RWPE2 (cell line): Measurements from ENCODE around the gene CHST6.
"Not testable (repeated sequence)": the region's sequence is repeated elsewhere in the genome, so short reads cannot be mapped to it uniquely, and the experiment has no call there.

Experiments used
- ATAC-seq: fragments of 200-7000 bp; cut with Tn5 transposase; 3 replicates; pipeline ENCODE4 v1.9.1; 2021; ENCODE audit warnings: low read depth
- DNase-seq: peaks from one replicate; pipeline ENCODE4 v3.0.0-alpha.2; 2020; ENCODE audit warnings: low spot score
- H3K27ac ChIP-seq: fragments of 450-650 bp; 2 replicates; pipeline ENCODE4 v1.5.1; 2017; ENCODE audit warnings: mild to moderate bottlenecking; ENCODE audit not compliant: poor library complexity, severe bottlenecking
- H3K27me3 ChIP-seq: fragments of 250-450 bp; sonication (Bioruptor Pico); 2 replicates; pipeline ENCODE4 v1.5.1; 2021; ENCODE audit warnings: mild to moderate bottlenecking, moderate library complexity; ENCODE audit not compliant: insufficient read depth, poor library complexity, severe bottlenecking
- H3K36me3 ChIP-seq: fragments of 250-450 bp; sonication (Bioruptor Pico); 2 replicates; pipeline ENCODE4 v1.5.1; 2020; ENCODE audit warnings: low read depth, mild to moderate bottlenecking, moderate library complexity
- H3K4me1 ChIP-seq: fragments of 250-450 bp; sonication (Bioruptor Pico); 2 replicates; pipeline ENCODE4 v1.5.1; 2021; ENCODE audit warnings: mild to moderate bottlenecking, moderate library complexity; ENCODE audit not compliant: insufficient read depth, poor library complexity, severe bottlenecking
- H3K4me3 ChIP-seq: fragments of 250-450 bp; sonication (Bioruptor Pico); 2 replicates; pipeline ENCODE4 v1.5.1; 2021; ENCODE audit warnings: mild to moderate bottlenecking, moderate library complexity; ENCODE audit not compliant: severe bottlenecking
- H3K9me3 ChIP-seq: fragments of 250-450 bp; sonication (Bioruptor Pico); 2 replicates; pipeline ENCODE4 v1.5.1; 2021; ENCODE audit warnings: mild to moderate bottlenecking, moderate library complexity; ENCODE audit not compliant: severe bottlenecking
- TF ChIP-seq, protein P1 (sequence below): fragments of 450-650 bp; IDR thresholded peaks from one replicate; pipeline ENCODE4 v1.5.1; 2017; ENCODE audit warnings: mild to moderate bottlenecking, moderate library complexity; ENCODE audit not compliant: poor library complexity, severe bottlenecking

CHST6 gene

DNA sequence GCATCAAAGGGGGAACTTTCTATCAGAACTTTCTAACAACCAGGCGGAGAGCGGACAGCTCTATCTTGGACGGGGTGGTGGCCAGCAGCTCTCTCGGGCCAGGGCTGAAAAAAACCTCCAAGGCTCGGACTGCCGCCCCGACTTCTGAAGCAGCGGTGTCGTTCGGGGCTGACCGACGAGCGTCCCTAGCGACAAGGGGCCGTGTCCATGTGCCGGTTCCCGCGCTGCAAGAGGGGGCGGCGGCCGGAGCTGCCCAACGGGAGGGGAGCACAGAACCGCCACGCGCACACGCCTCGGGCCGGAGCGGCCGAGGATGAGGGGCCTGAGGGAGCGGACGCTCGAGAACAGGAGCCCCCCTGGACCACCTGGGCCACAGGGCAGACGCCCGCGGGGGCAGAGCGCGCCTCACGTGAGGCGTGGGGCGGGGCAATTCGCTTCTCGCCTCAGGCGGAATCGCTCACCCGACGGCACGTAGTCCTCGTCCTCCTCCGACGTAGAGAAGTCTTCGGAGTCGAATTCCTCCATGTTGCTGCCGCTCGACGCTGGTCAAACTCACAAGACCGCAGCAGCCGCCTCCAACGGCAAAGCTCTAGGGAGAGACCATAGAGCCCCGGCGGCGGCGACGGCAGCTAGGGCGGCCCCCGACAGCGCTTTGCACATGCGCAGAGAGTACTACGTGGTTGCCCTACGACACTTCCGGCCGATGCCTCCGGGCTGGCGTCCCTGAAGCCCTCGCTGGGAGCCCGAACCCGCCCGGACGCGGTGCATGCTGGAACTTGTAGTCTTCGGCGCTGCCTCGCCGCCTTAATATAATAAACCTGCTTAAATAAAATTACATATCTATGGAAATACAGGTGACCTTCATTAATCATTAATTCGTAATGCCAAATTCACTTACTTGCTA lies 62.2 kb downstream of the CHST6 start, which contains the start of gene CFDP1:
Gene CFDP1 (minus strand): TSS at position 676 of the 904 bp plus-strand sequence. CDS start 151 bp downstream, at position 525.
- Histone ChIP-seq H3K4me1 (no peaks in the 10 kb centered on the region), H3K27me3 (no peaks in the 10 kb centered on the region), H3K27ac (peak within 1 kb of the TSS; percentile 68), H3K9me3 (no peaks in the 10 kb centered on the region), H3K4me3 (peak within 1 kb of the TSS; percentile 70), H3K36me3 (peaks cover 4% of the 10 kb centered on the region)
- TF ChIP-seq, protein P1, sequence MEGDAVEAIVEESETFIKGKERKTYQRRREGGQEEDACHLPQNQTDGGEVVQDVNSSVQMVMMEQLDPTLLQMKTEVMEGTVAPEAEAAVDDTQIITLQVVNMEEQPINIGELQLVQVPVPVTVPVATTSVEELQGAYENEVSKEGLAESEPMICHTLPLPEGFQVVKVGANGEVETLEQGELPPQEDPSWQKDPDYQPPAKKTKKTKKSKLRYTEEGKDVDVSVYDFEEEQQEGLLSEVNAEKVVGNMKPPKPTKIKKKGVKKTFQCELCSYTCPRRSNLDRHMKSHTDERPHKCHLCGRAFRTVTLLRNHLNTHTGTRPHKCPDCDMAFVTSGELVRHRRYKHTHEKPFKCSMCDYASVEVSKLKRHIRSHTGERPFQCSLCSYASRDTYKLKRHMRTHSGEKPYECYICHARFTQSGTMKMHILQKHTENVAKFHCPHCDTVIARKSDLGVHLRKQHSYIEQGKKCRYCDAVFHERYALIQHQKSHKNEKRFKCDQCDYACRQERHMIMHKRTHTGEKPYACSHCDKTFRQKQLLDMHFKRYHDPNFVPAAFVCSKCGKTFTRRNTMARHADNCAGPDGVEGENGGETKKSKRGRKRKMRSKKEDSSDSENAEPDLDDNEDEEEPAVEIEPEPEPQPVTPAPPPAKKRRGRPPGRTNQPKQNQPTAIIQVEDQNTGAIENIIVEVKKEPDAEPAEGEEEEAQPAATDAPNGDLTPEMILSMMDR = no peak
- DNase-seq = peak; percentile 97
- ATAC-seq = peak; percentile 89

DNA sequence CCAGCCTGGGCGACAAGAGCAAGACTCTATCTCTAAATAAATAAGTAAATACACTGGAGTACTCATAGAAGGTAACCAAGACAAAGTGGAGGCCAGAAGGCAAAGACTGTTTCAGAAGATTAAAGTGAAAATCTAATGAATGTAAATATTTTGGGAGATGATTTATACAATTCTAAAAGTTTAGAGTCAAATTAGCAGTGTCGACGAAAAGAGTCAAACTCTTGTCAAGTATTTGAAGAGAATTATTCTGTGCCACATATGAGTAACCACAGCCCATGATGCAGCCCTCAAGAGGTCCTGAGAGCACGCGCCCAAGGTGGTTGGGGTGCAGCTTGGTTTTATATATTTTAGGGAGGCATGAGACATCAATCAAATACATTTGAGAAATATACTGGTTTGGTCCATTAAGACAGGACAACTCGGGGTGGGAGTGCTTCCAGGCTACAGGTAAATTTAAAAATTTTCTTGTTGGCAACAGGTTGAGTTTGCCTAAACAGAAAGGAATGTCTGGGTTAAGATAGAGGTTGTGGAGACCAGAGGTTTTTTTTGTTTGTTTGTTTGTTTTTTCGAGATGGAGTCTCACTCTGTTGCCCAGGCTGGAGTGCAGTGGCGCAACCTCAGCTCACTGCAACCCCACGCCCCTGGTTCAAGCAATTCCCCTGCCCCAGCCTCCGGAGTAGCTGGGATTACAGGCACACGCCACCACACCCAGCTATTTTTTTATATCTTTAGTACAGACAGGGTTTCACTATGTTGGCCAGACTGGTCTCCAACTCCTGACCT lies 65.4 kb downstream of the CHST6 start:
- no peaks in the 10 kb centered on the region for H3K27me3 ChIP-seq
- TF ChIP-seq, protein P1 = no peak

DNA sequence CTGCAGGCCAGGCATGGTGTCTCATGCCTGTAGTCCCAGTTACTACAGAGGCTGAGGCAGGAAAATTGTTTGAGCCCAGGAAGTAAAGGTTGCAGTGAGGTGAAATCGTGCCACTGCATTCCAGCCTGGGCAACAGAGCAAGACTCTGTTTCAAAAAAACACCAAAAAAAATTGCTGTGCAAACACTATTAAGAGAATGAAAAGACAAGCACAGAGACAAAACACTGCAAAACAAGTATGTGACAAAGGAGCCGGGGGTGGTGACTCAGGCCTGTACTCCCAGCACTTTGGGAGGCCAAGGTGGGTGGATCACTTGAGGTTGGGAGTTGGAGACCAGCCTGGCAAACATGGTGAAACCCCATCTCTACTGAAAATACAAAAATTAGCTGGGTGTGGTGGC lies 68.7 kb downstream of the CHST6 start:
- H3K4me3 ChIP-seq, DNase-seq, H3K27ac ChIP-seq, H3K27me3 ChIP-seq, H3K4me1 ChIP-seq, H3K36me3 ChIP-seq, H3K9me3 ChIP-seq, ATAC-seq: not testable (repeated sequence)

More for the DNA sequence above, 65.4 kb downstream of the CHST6 start:
- H3K27ac ChIP-seq = no peak overlapping the region
- DNase-seq (no peak), ATAC-seq (no peak)
- H3K9me3 ChIP-seq = no peaks in the 10 kb centered on the region
- H3K4me3 ChIP-seq = no peak overlapping the region
- H3K36me3 ChIP-seq = peaks cover 4% of the 10 kb centered on the region
- no peaks in the 10 kb centered on the region for H3K4me1 ChIP-seq

DNA sequence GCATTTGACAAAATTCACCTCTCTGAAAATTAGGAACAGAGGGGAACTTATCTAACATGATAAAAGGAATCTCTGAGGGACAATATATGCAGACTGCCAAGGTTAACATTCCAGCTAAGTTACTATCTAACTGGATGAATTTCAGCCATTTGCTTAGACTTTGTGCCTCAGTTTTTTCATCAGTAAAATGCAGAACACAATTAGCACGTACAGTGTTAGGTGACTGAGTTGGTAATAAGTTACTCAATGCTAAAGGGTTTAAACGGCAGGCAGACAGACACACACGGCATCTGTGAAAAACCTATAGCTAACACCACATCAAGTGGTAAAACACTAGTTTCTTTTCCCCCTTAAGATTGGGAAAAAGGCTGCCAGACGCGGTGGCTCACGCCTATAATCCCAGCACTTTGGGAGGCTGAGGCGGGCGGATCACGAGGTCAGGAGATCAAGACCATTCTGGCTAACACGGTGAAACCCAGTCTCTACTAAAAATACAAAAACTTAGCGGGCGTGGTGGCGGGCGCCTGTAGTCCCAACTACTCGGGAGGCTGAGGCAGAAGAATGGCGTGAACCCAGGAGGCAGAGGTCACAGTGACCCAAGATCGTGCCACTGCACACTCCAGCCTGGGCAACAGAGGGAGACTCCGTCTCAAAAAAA lies 71.0 kb downstream of the CHST6 start:
- DNase-seq, H3K4me1 ChIP-seq: not testable (repeated sequence)

DNA sequence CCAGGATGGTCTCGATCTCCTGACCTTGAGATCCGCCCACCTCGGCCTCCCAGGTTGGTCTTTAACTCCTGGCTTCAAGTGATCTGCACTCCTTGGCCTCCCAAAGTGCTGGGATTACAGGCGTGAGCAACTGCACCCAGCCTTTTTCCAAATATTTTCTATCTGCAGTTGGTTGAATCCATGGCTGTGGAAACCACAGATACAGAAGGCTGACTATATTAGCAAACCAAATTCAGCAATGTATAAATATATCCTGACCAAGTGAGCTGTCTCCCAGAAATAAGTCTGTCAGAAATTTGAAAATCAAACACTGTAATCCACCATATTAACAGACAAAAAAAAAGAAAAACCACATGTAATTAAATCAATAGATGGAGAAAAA lies 71.5 kb downstream of the CHST6 start:
- DNase-seq (no peak), ATAC-seq (no peak)
- H3K36me3 ChIP-seq = no peaks in the 10 kb centered on the region; the same call in 1 of the 2 replicates
- H3K4me3 ChIP-seq = no peak overlapping the region
- no peaks in the 10 kb centered on the region for H3K27me3 ChIP-seq
- H3K27ac ChIP-seq = no peak overlapping the region
- no peaks in the 10 kb centered on the region for H3K9me3 ChIP-seq
- TF ChIP-seq, protein P1 = no peak
- peaks cover 7% of the 10 kb centered on the region for H3K4me1 ChIP-seq

More for the DNA sequence above, 71.0 kb downstream of the CHST6 start:
- H3K4me3 ChIP-seq, ATAC-seq, H3K27ac ChIP-seq, H3K9me3 ChIP-seq, H3K27me3 ChIP-seq, H3K36me3 ChIP-seq: not testable (repeated sequence)
